Lower leg skin (tissue), 3 donors: ENCODE results near the gene SHH.

Experiments used
- CTCF ChIP-seq, 3 donors: fragments of 450-650 bp; IDR thresholded peaks; one replicate each; pipeline ENCODE4 v1.5.1; 2016; ENCODE audit warnings: antibody characterized with exemption in 3 of 3, mild to moderate bottlenecking in 3 of 3, moderate library complexity in 2 of 3
- POLR2A ChIP-seq, 2 donors: fragments of 450-650 bp; IDR thresholded peaks; one replicate each; pipeline ENCODE4 v1.6.1; 2016 to 2017; ENCODE audit warnings: antibody characterized with exemption in 2 of 2, mild to moderate bottlenecking in 1 of 2, moderate library complexity in 1 of 2

DNA sequence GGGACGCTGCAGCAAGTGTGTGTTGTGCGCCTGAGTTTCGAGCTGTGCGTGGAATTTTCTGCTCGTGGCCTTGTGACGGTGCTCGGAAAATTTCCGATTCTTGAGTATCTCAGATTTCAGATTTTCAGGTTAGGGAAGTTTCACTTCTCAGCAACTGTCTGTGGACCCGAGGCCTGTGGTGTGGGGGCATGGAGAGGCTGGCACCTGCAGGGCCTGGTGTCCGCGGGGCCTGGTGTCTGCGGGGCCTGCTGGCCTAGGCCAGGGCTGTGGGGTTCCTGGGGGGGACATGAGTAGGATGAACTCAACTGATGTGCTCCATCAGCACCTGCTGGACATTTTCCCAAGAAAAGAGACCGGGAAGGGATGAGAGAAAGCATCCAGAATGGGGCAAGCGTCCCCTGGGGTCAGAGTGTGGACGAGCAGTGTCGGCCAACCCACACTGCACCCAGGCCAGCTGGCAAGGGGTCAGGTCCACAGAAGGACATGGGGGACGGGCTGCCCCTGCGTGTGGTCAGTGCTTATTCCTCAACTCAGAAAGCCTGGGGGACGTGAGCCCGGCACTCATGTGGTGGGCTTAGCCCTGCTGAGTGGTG lies 31.3 kb upstream of the SHH start:
- TF ChIP-seq CTCF (IDR thresholded peaks at IDR 0.05) (no peak), POLR2A (IDR thresholded peaks at IDR 0.05) (no peak)
